22Rv1 (cell line): ENCODE results near the gene ATOH7.

ENCODE experiments used
- ZFX ChIP-seq: fragments of 450-650 bp; IDR thresholded peaks from 2 replicates; pipeline ENCODE4 v1.6.1; 2017; ENCODE audit warnings: antibody characterized with exemption, borderline replicate concordance
- TF ChIP-seq, protein P1 (sequence below): fragments of 450-650 bp; IDR thresholded peaks from 2 replicates; pipeline ENCODE4 v1.5.1; 2017; ENCODE audit warnings: mild to moderate bottlenecking

DNA sequence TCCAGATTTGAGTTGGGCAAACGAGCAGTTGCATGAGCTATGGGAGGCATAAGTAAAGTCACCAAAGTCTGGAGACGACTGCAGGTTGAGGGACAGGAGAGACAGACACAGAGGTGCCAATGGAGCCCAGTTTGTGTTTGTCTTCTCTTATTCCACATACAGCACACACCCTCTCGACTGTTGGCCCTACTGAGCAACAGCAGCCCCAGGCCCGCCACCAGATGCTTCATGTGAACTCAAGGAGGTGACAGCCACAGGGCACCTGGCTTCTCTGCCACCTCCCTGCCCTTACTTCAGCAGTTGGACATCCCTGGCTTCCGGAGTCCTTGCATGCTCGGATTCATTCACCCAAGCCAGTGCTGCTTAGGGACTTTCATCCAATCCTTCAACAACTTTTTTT lies 6.5 kb upstream of the ATOH7 start:
- TF ChIP-seq, protein P1, sequence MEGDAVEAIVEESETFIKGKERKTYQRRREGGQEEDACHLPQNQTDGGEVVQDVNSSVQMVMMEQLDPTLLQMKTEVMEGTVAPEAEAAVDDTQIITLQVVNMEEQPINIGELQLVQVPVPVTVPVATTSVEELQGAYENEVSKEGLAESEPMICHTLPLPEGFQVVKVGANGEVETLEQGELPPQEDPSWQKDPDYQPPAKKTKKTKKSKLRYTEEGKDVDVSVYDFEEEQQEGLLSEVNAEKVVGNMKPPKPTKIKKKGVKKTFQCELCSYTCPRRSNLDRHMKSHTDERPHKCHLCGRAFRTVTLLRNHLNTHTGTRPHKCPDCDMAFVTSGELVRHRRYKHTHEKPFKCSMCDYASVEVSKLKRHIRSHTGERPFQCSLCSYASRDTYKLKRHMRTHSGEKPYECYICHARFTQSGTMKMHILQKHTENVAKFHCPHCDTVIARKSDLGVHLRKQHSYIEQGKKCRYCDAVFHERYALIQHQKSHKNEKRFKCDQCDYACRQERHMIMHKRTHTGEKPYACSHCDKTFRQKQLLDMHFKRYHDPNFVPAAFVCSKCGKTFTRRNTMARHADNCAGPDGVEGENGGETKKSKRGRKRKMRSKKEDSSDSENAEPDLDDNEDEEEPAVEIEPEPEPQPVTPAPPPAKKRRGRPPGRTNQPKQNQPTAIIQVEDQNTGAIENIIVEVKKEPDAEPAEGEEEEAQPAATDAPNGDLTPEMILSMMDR, result no peak
- TF ChIP-seq ZFX, result no peak
